Dedifferentiated amniotic fluid mesenchymal stem cell (primary cell): Measurements from ENCODE around the gene USP10.
A peak's percentile ranks its signal among the peaks of the same experiment; 100 is the strongest.

Source experiments
- DNase-seq: peaks from one replicate; pipeline ENCODE4 v3.0.0-alpha.2; 2016; ENCODE audit errors: extremely low spot score

Gene USP10

GRCh38 chr16:84804326-84804725 is 104.5 kb downstream of the USP10 start:
- no peak for DNase-seq

- DNase-seq: peak; percentile 43
Measured at GRCh38 chr16:84806256-84806889, 106.6 kb downstream of the USP10 start.

DNA sequence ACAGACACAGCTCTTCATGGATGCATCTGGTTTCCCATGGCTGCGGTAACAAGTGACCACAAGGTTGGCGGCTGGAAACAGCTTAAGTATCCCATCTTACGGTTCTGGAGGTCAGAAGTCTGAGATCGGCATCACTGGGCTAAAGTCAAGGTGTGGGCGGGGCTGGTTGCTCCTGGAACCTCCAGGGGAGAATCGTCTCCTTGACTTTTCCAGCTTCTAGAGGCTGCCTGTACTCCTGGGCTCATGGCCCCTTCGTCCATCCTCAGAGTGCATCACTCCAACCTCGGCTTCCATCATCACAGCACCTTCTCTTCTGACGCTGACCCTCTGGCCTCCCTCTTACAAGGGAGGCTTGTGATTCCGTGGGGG is 107.1 kb downstream of the USP10 start:
- DNase-seq: no peak

GRCh38 chr16:84807776-84808175 is 108.0 kb downstream of the USP10 start:
- DNase-seq: no peak

- no peak for DNase-seq
Measured at GRCh38 chr16:84808826-84809225, 109.0 kb downstream of the USP10 start.

DNA sequence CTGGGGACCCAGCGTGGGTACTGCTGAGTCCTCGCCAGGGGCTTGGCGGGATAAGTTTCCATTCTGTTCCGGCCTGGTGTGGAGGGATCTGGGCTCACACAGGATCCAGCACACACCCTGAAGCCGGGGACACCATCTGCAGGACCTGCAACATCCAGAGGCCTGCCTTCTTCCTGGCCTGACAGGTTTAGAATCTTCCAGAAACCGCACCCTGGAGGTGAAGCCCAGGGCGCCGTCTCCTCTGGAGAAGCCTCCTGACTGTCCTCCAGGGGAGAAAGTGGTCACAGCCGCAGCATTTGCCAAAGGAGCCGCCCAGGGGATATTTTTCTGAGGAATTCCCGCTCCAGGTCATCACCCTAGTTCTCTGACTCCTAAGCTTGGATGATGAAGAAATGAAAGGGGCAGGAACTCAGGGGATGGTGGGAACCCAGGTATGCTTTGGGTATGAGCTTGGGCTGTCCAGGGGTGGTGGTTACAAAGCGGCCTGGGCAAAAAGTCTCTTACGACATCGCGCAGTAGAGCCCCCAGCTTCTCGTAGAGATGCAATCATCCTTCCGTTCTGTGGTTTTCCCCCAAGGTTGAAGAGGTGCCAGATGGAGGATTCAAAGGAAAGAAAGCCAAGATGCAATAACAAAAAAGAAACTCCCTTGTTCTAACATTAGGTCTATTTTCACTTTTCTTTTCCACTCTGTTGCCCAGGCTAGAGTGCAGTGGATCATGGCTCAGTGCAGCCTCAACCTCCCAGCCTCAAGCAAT is 110.9 kb downstream of the USP10 start:
- no peak for DNase-seq

DNA sequence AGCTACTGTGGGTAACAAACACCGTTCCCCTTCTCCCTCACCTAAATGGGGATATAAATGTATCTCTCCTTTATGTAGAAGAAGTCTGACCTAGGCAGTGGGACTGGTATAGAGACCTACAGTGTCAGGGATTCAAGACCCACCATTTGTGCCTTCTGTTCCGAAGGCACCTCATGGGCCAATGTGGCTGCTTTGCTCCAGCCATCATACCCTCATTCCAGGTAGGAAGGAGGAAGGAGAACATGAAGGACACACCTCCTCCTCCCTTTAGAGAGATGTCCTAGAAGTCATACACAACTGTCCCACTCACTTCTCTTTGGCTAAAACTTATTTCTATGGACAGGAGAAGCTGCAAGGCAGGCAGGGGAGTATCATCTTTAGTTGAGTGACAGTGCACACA is 111.7 kb downstream of the USP10 start:
- DNase-seq: no peak

- no peak for DNase-seq
Measured at GRCh38 chr16:84813141-84813934, 113.5 kb downstream of the USP10 start.

GRCh38 chr16:84815462-84815861 is 115.7 kb downstream of the USP10 start:
- DNase-seq: no peak

GRCh38 chr16:84816023-84816422 is 116.2 kb downstream of the USP10 start:
- DNase-seq: no peak

DNA sequence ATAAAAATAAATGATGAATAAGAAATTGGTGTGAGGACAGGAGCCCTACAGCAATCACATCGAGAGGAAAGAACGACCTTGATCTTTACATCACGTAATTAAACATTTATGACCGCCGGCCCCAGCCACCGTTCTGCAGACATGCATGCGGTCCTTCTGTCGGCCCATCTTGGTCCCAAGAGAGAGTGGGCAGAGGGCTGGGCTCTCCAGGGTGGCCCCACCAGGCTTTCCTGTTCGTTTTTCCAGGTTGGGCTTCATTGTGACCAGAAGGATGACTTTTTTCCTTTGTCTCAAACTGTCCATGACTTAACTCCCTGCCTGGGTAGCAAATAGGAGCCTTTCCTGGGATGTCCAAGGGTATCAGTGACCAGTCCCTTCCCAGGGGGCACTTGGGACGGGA is 116.7 kb downstream of the USP10 start:
- no peak for DNase-seq

DNA sequence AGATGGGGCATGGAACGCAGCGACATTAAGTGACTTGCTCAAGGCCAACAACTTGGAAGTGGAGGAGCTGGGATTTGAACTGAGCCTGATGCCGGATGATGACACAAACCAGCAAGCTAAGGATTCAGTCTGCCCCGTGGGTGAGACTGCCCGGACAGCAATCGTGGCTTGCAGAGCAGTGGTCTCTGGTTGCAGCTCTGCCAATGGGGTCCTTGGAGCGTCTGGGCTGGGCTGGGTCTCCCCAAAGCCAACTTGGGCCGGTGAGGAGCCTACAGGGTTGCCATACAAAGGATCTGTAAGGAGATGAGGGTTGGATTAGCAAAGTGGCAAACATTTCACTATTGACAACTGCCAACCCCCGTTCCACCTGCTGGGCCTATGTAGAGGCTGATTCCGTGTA is 117.4 kb downstream of the USP10 start:
- no peak for DNase-seq

- no peak for DNase-seq
Measured at GRCh38 chr16:84817613-84818012, 117.8 kb downstream of the USP10 start.

DNA sequence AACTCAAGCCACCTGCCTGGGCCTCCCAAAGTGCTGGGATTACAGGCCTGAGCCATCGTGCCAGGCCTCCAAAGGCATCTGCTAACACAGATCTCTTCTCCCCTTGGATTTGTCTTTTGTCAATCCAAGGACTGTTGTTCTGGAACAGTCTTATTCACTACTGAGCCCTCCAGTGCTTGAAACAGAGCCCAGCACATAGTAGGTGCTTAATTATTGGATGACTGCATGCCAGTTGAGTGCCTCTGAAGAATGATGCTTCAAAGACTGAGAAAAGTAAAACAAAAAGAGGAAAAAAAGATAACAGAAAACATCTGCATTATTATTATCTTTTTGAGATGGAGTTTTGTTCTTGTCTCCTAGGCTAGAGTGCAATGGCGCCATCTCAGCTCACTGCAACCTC is 118.3 kb downstream of the USP10 start:
- no peak for DNase-seq

- DNase-seq: no peak
Measured at GRCh38 chr16:84818989-84819643, 119.3 kb downstream of the USP10 start.

GRCh38 chr16:84819644-84820304 is 120.0 kb downstream of the USP10 start, which contains the start of gene CRISPLD2:
Gene CRISPLD2, plus strand, starts transcription at chr16:84819985. Its CDS starts 18,511 bp downstream, at chr16:84838496.
- peak; percentile 71 for DNase-seq

DNA sequence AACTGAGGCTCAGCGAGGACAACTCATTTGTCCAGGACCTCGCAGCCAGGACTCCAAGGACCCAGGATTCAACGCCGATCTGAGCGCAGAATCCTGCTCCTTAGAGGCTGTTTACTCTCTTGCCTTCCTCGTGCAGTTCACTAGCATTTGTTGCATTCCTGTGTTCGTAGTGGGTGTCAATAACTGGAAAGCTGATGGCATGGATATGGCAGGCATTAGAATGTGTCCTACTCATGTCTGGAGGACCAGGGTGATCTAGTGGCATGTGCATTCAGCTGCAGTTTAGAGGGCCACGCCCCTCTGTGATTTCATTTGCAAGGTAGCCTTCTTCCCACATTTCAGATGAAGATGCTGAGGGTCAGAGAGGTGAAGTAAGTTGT is 120.5 kb downstream of the USP10 start:
- no peak for DNase-seq

GRCh38 chr16:84820771-84821170 is 121.0 kb downstream of the USP10 start:
- no peak for DNase-seq

GRCh38 chr16:84821179-84821578 is 121.4 kb downstream of the USP10 start:
- no peak for DNase-seq

- DNase-seq: no peak
Measured at GRCh38 chr16:84821728-84822689, 122.2 kb downstream of the USP10 start.
